Tibial nerve (tissue), 4 donors: Measurements from ENCODE around the gene PFKM. TPM values are rescaled to one million over a fixed set of nuclear protein-coding genes. Genes with fewer than 3 reads are reported as not detected.
"Not testable (repeated sequence)": the region's sequence is repeated elsewhere in the genome, so short reads cannot be mapped to it uniquely, and the experiment has no call there.

Experiments used
- DNase-seq, 2 donors: peaks; one replicate each; pipeline ENCODE4 v3.0.0-alpha.2; 2019; ENCODE audit warnings: low spot score in 2 of 2
- H3K27ac ChIP-seq, 4 donors: fragments of 200-600 bp; sonication (generic) in 3 of 4; one replicate each; pipeline ENCODE4 v1.5.1; 2017 to 2019; ENCODE audit warnings: mild to moderate bottlenecking in 1 of 4
- H3K27me3 ChIP-seq, 2 donors: fragments of 200-600 bp; sonication (generic) in 1 of 2; one replicate each; pipeline versions ENCODE4 v1.5.1 to v1.6.0; 2017 to 2019
- H3K36me3 ChIP-seq, 3 donors: fragments of 200-600 bp; sonication (generic); one replicate each; pipeline ENCODE4 v1.5.1; 2018 to 2019
- H3K4me1 ChIP-seq, 4 donors: fragments of 200-600 bp; sonication (generic) in 3 of 4; one replicate each; pipeline ENCODE4 v1.5.1; 2017 to 2019
- H3K4me3 ChIP-seq, 4 donors: fragments of 200-600 bp; sonication (generic) in 3 of 4; one replicate each; pipeline ENCODE4 v1.5.1; 2017 to 2019; ENCODE audit warnings: mild to moderate bottlenecking in 1 of 4, moderate library complexity in 1 of 4
- H3K9me3 ChIP-seq, 4 donors: fragments of 200-600 bp; sonication (generic) in 3 of 4; one replicate each; pipeline ENCODE4 v1.5.1; 2017 to 2019
- CTCF ChIP-seq, 5 experiments: fragments of 200-600 bp in 3 of 5; fragments of 450-650 bp in 2 of 5; sonication (generic) in 3 of 5; IDR thresholded peaks; one replicate each; pipeline ENCODE4 v1.5.1; 2016 to 2019; ENCODE audit warnings: antibody characterized with exemption in 5 of 5, mild to moderate bottlenecking in 3 of 5, moderate library complexity in 2 of 5
- EP300 ChIP-seq, 2 donors: sonication (generic); formaldehyde crosslinking; IDR thresholded peaks; one replicate each; pipeline ENCODE4 v1.6.1; 2017; ENCODE audit warnings: antibody characterized with exemption in 2 of 2, mild to moderate bottlenecking in 1 of 2
- POLR2A ChIP-seq, 2 donors: fragments of 450-650 bp; IDR thresholded peaks; one replicate each; pipeline ENCODE4 v1.6.1; 2017; ENCODE audit warnings: antibody characterized with exemption in 2 of 2, mild to moderate bottlenecking in 2 of 2, moderate library complexity in 2 of 2
- WGBS, 2 donors: methylation state at CpG; one replicate each; pipeline ENCODE4 v1.1.5; 2018; 5-methylcytosine and 5-hydroxymethylcytosine counted together
- total RNA-seq, 4 donors: library from RNA; depleted of rRNA; stranded (reverse); fragments of >200 nt; gene quantifications; one replicate each; pipeline ENCODE4 v1.1.0, GENCODE V29; 2016

The PFKM gene
- total RNA-seq, 4 donors from 2014 or later, result 37.5 to 51.1 (median 47.4) TPM

GRCh38 chr12:48109424-48109823, 9.7 kb upstream of the PFKM start:
- H3K27ac ChIP-seq, result no peak overlapping the region
- no peaks in the 10 kb centered on the region for H3K9me3 ChIP-seq
- DNase-seq, result no peak
- H3K4me1 ChIP-seq, result peaks cover 0 to 19% (median 10%) of the 10 kb centered on the region in 4 donors
- no peak overlapping the region for H3K4me3 ChIP-seq
- H3K36me3 ChIP-seq, result no peaks in the 10 kb centered on the region
- no peak for TF ChIP-seq CTCF (IDR thresholded peaks at IDR 0.05)
- no peak for TF ChIP-seq EP300 (IDR thresholded peaks at IDR 0.05)
- no peak for TF ChIP-seq POLR2A (IDR thresholded peaks at IDR 0.05)
- no peaks in the 10 kb centered on the region for H3K27me3 ChIP-seq

- Histone ChIP-seq H3K4me3 (no peak overlapping the region), H3K27me3 (no peaks in the 10 kb centered on the region), H3K9me3 (no peaks in the 10 kb centered on the region), H3K36me3 (no peaks in the 10 kb centered on the region), H3K4me1 (peaks cover 0 to 11% (median 7%) of the 10 kb centered on the region in 4 donors), H3K27ac (no peak overlapping the region)
- TF ChIP-seq EP300 (IDR thresholded peaks at IDR 0.05) (no peak), CTCF (IDR thresholded peaks at IDR 0.05) (no peak), POLR2A (IDR thresholded peaks at IDR 0.05) (no peak)
- no peak for DNase-seq
- WGBS, 2 donors, result 67 to 81% methylated on average over 1 of the region's 1 CpG
Measured at GRCh38 chr12:48110691-48111311, 8.4 kb upstream of the PFKM start.

- not testable (repeated sequence) for H3K4me3 ChIP-seq, DNase-seq, H3K27ac ChIP-seq, H3K9me3 ChIP-seq, H3K27me3 ChIP-seq, H3K36me3 ChIP-seq
- 92 to 95% methylated on average over 5 of the region's 5 CpGs for WGBS, 2 donors
- H3K4me1 ChIP-seq, result peaks cover 0 to 11% (median 7%) of the 10 kb centered on the region in 4 donors
Measured at GRCh38 chr12:48111312-48111693, 7.9 kb upstream of the PFKM start.

- no peaks in the 10 kb centered on the region for H3K9me3 ChIP-seq
- no peak for TF ChIP-seq CTCF (IDR thresholded peaks at IDR 0.05)
- TF ChIP-seq EP300 (IDR thresholded peaks at IDR 0.05), result no peak
- TF ChIP-seq POLR2A (IDR thresholded peaks at IDR 0.05), result no peak
- H3K4me3 ChIP-seq, result no peak overlapping the region
- H3K4me1 ChIP-seq, result peaks cover 0 to 21% (median 6%) of the 10 kb centered on the region in 4 donors
- no peak for DNase-seq
- no peaks in the 10 kb centered on the region for H3K27me3 ChIP-seq
- no peak overlapping the region for H3K27ac ChIP-seq
- H3K36me3 ChIP-seq, result no peaks in the 10 kb centered on the region
- 91 to 92% methylated on average over 1 of the region's 1 CpG for WGBS, 2 donors
Measured at GRCh38 chr12:48115957-48116356, 3.2 kb upstream of the PFKM start.

- Histone ChIP-seq H3K27me3 (no peaks in the 10 kb centered on the region), H3K4me1 (peaks cover 0 to 27% (median 6%) of the 10 kb centered on the region in 4 donors), H3K36me3 (peaks cover 0 to 10% (median 0%) of the 10 kb centered on the region in 3 donors), H3K9me3 (no peaks in the 10 kb centered on the region), H3K27ac (peak overlapping the region in 1 of 4 donors; percentile 83), H3K4me3 (peak overlapping the region in 2 of 4 donors; percentile 55 to 83)
- TF ChIP-seq POLR2A (IDR thresholded peaks at IDR 0.05) (no peak), EP300 (IDR thresholded peaks at IDR 0.05) (no peak), CTCF (IDR thresholded peaks at IDR 0.05) (no peak)
- WGBS, 2 donors, result 28 to 33% methylated on average over 3 of the region's 3 CpGs
- DNase-seq, result no peak
Measured at GRCh38 chr12:48118284-48118871, 786 bp upstream of the PFKM start.
